Brain pericyte (primary cell): ENCODE data around the gene ADAM10.

Experiments used
- DNase-seq: peaks from one replicate; pipeline ENCODE4 v3.0.0-alpha.2; 2012; ENCODE audit warnings: low read depth, low spot score

Gene ADAM10

DNA sequence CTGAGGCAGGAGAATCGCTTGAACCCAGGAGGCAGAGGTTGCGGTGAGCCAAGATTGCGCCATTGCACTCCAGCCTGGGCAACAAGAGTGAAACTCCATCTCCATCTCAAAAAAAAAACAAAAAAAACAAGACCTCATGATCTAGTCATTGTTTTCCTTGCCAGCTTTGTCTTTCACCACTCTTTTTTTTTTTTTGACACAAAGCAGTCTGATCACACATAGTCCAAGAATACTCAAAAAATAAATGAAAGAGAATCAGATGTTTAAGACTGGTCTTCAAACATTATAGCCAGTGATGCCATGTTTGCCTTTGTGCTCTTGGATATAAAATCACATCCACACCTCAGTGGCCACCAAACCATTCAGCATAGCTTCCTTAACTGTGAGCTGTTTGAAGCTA, 5.8 kb upstream of the ADAM10 start:
- no peak for DNase-seq

- DNase-seq: no peak
These were observed 3.2 kb upstream of the ADAM10 start for GRCh38 chr15:58752716-58753115.

GRCh38 chr15:58748852-58749531, 515 bp downstream of the ADAM10 start:
- DNase-seq: no peak

DNA sequence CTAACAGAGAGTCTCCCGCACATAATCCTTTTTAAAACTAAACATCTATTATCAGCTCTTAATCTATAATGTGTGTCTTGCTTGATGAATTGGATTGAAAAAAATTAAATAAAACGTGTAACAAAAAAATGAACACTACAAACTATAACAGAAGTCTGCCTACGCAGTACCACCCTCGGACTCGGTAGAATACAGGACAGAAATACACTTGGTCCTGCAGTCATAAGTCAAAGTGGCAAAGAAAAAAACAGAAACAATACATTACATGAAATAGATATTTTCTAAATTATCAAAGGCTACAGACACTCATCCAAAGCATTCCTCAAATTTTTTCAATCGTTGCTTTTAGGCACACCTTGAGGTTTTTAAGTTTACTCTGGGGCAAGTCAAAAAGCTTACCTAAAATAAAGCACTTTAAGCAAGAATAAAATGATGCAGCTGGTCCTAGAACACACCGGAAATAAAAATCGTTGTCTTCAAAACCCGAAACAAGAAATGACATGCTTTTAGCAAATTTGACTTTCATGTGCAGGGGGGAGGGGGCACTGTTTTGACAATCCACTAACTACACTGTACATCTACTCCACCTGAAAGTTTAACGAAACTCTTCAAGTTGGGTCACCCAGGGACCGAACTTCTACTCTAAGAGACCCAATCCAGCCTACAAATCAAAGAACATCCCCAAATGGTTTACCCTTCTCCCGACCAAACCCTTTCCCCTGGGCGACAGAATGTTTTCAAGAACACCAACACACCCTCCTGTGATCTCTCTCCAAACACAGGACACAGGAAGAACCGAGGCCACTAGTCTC, 1.3 kb downstream of the ADAM10 start:
- DNase-seq: no peak

GRCh38 chr15:58746174-58746573, 3.3 kb downstream of the ADAM10 start:
- no peak for DNase-seq

- no peak for DNase-seq
These were observed 6.5 kb downstream of the ADAM10 start for GRCh38 chr15:58742819-58743502.

- no peak for DNase-seq
These were observed 7.3 kb downstream of the ADAM10 start for GRCh38 chr15:58742022-58742813.

DNA sequence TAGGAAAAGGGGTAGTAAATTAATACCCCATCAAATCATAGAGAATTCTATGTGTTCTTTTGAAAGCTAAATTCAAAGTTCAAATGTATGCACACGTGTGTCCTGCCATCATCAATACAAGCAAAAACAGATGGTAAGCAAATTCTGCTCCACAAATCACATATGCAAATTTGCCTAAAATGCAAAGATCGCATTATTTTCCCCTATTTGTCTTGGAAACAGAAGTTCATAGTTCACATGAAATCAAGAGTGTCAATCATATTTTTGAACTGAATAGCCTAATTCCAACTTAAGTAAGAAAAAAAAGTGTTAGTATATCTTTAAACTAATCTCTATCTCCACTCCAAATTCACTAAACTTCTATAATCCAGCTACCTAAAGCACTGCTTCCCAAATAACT, 8.5 kb downstream of the ADAM10 start:
- no peak for DNase-seq

GRCh38 chr15:58740436-58740835, 9.1 kb downstream of the ADAM10 start:
- DNase-seq: no peak

DNA sequence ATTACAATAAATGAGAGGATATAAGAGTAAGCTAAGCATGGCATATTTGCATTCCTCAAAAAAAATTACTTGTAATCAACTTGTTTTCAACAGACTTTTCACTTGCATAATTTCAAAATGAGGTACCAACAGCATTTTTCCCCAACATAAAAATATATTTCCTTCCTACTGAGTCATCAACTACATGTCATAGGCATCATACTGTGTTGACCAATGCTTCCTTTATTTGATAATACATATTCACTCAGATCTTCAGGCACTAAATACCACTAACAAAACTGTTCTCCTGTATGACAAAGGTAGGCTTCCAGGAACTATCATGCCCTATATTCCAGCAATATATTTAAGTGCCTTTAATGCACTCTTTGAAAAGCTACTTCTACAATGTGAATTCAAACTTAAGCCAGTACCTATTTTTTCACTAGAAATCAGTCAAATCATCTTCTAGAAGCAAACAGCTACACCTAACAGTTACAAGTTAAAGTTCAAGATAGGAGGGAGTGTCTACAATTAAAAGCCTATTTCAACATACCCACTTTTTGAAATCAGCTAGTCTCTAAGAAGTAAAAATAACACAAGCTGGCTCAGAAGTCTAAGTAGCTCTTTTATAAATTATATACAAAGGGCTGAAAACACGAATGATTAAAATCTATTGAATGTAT, 11.3 kb downstream of the ADAM10 start:
- DNase-seq: no peak

- DNase-seq: no peak
These were observed 12.2 kb downstream of the ADAM10 start for GRCh38 chr15:58737298-58737697.

GRCh38 chr15:58736018-58736643, 13.4 kb downstream of the ADAM10 start:
- DNase-seq: no peak

DNA sequence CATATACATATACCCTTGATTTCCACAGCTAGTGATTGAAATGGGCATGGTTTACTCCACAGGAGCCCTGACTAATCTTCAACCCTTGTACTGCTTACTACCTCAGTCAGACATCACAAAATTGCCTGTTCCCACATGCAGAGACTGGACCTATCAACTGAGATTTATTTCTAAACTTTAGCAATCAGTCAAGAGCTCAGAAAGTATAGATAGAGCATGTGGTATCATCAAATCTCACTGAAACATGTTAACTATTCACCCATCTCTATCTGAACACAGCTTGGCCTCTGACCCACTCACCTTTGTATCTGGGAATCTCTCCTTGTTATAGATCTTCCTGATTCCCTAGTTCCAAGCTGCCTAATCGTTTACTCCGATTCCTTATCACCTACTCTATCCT, 14.6 kb downstream of the ADAM10 start:
- no peak for DNase-seq

- no peak for DNase-seq
These were observed 16.7 kb downstream of the ADAM10 start for GRCh38 chr15:58732625-58733363.

- no peak for DNase-seq
These were observed 17.6 kb downstream of the ADAM10 start for GRCh38 chr15:58731756-58732535.

GRCh38 chr15:58726867-58727266, 22.6 kb downstream of the ADAM10 start:
- no peak for DNase-seq

GRCh38 chr15:58724466-58724865, 25.0 kb downstream of the ADAM10 start:
- no peak for DNase-seq

- DNase-seq: no peak
These were observed 32.1 kb downstream of the ADAM10 start for GRCh38 chr15:58717357-58717756.

DNA sequence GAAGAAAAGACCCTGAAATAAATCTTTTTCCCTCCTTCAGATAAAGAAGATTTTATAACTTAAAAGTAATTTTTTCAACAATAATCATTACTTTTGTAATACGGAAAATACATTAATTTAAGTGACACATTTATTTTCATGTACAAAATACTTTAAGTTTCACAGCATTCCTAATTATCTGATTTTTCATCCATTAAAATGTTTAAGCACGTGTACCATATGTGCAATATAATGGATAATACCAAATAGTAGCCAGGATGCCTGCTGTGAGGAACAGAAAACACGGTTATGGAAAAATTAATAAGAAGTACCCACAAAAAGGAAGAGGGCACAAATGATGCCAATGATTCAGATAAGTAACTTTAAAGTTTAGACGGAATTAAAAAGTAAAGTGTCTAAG, 33.5 kb downstream of the ADAM10 start:
- no peak for DNase-seq
